Ascending aorta (tissue), 2 donors: ENCODE data around the gene NID2. TPM values are rescaled to one million over a fixed set of nuclear protein-coding genes. Genes with fewer than 3 reads are reported as not detected.

Experiments used
- DNase-seq, 2 donors: peaks; one replicate each; pipeline ENCODE4 v3.0.0-alpha.2; 2019; ENCODE audit warnings: low spot score in 2 of 2
- H3K27ac ChIP-seq, 2 donors: fragments of 200-600 bp; sonication (generic); one replicate each; pipeline ENCODE4 v1.5.1; 2016 to 2017; ENCODE audit warnings: mild to moderate bottlenecking in 1 of 2
- H3K27me3 ChIP-seq: fragments of 200-600 bp; sonication (generic); one replicate; pipeline ENCODE4 v1.5.1; 2017
- H3K36me3 ChIP-seq, 2 donors: fragments of 200-600 bp; sonication (generic); one replicate each; pipeline ENCODE4 v1.5.1; 2016
- H3K4me1 ChIP-seq, 2 donors: fragments of 200-600 bp; sonication (generic); one replicate each; pipeline ENCODE4 v1.5.1; 2016 to 2017; ENCODE audit warnings: mild to moderate bottlenecking in 1 of 2
- H3K4me3 ChIP-seq, 2 donors: fragments of 200-600 bp; sonication (generic); one replicate each; pipeline ENCODE4 v1.5.1; 2016 to 2017; ENCODE audit warnings: mild to moderate bottlenecking in 1 of 2
- H3K9me3 ChIP-seq, 2 donors: fragments of 200-600 bp; sonication (generic); one replicate each; pipeline ENCODE4 v1.5.1; 2016
- CTCF ChIP-seq, 3 experiments: fragments of 200-600 bp in 2 of 3; fragments of 450-650 bp in 1 of 3; sonication (generic) in 2 of 3; IDR thresholded peaks; one replicate each; pipeline ENCODE4 v1.5.1; 2016 to 2019; ENCODE audit warnings: antibody characterized with exemption in 3 of 3, mild to moderate bottlenecking in 1 of 3, moderate library complexity in 1 of 3
- intact Hi-C: fragments of 100-400 bp; cut with DNase I; formaldehyde crosslinking; loops from one replicate; pipeline ENCODE4 v1.15.1; 2023
- total RNA-seq: library from RNA; depleted of rRNA; stranded (reverse); fragments of >200 nt; gene quantifications from one replicate; pipeline ENCODE4 v1.1.0, GENCODE V29; 2016

The NID2 gene
- total RNA-seq, 1 donor from 2014 or later = 12.2 TPM

GRCh38 chr14:52032204-52032801 lies 36.6 kb downstream of the NID2 start:
- Histone ChIP-seq H3K27me3 (no peaks in the 10 kb centered on the region), H3K27ac (peak overlapping the region; percentile 41 to 68), H3K4me3 (peak overlapping the region in 1 of 2 donors; percentile 3), H3K4me1 (peaks cover 0 to 11% of the 10 kb centered on the region in 2 donors), H3K9me3 (no peaks in the 10 kb centered on the region), H3K36me3 (peaks cover 0 to 4% of the 10 kb centered on the region in 2 donors)
- DNase-seq = peak in 1 of 2 donors; percentile 19
- TF ChIP-seq CTCF (IDR thresholded peaks at IDR 0.05) = no peak
- intact Hi-C loops = loop anchor here (2.0 to 5.0 kb wide), 2 partner anchors 35 to 44 kb away; partner anchors contain the start of genes NID2 and RTRAF

DNA sequence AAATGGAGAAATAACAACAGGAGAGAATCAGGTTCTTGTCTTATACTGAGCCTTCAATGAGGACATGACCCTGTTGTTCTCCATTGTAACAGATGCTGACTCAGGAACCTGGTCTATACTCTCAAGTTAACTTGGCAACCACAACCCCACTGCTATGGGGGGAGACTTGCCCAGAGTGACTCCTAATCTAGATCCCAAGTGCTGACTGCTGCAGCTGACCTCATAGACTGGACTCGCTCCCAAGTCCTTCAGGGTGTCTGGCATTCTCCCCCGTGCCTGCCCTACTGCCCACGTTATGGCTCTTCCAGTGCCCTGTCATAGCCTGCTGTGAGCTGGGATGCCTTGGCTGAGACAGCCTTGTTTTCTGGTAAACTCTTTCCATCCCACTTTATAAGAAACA lies 37.1 kb downstream of the NID2 start:
- H3K27ac ChIP-seq = peak overlapping the region; percentile 41 to 68
- H3K4me3 ChIP-seq = peak overlapping the region in 1 of 2 donors; percentile 3
- DNase-seq = peak; percentile 53 to 90
- intact Hi-C loops = loop anchor here (2.0 to 5.0 kb wide), 2 partner anchors 36 to 43 kb away; partner anchors contain the start of genes NID2 and RTRAF
- H3K27me3 ChIP-seq = no peaks in the 10 kb centered on the region
- TF ChIP-seq CTCF (IDR thresholded peaks at IDR 0.05) = no peak
- H3K36me3 ChIP-seq = no peaks in the 10 kb centered on the region
- H3K4me1 ChIP-seq = peaks cover 0 to 11% of the 10 kb centered on the region in 2 donors
- no peaks in the 10 kb centered on the region for H3K9me3 ChIP-seq

DNA sequence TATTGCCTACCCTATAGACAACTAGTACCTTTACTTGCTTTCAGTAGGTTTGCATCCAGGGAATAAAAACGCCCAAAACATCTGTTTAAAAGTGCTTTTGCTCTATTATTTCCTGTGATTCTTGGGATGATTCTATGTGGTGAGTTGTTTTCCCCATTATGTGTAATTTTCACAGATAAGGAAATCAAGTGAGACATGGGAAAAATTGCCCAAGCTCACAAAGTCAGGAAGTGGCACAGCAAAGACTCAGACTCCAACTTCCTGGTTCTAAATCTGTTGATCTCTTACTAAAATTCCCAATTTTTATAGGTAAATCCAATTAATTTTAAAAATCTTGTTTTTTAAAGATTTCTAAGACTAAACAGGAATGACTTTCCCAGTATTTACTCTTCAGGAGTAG lies 39.0 kb downstream of the NID2 start:
- Histone ChIP-seq H3K36me3 (no peaks in the 10 kb centered on the region), H3K27me3 (no peaks in the 10 kb centered on the region), H3K27ac (no peak overlapping the region), H3K9me3 (no peaks in the 10 kb centered on the region), H3K4me3 (no peak overlapping the region), H3K4me1 (peaks cover 0 to 18% of the 10 kb centered on the region in 2 donors)
- intact Hi-C loops = loop anchor here (5.0 kb wide), 1 partner anchor 37 kb away; the partner anchor contains the start of gene NID2
- TF ChIP-seq CTCF (IDR thresholded peaks at IDR 0.05) = no peak
- DNase-seq = no peak

GRCh38 chr14:52026901-52027300 lies 42.0 kb downstream of the NID2 start:
- Histone ChIP-seq H3K27ac (no peak overlapping the region), H3K4me3 (no peak overlapping the region), H3K9me3 (no peaks in the 10 kb centered on the region), H3K36me3 (no peaks in the 10 kb centered on the region), H3K4me1 (peaks cover 0 to 12% of the 10 kb centered on the region in 2 donors), H3K27me3 (no peaks in the 10 kb centered on the region)
- no peak for TF ChIP-seq CTCF (IDR thresholded peaks at IDR 0.05)
- DNase-seq = no peak
- intact Hi-C loops = no loop called here

DNA sequence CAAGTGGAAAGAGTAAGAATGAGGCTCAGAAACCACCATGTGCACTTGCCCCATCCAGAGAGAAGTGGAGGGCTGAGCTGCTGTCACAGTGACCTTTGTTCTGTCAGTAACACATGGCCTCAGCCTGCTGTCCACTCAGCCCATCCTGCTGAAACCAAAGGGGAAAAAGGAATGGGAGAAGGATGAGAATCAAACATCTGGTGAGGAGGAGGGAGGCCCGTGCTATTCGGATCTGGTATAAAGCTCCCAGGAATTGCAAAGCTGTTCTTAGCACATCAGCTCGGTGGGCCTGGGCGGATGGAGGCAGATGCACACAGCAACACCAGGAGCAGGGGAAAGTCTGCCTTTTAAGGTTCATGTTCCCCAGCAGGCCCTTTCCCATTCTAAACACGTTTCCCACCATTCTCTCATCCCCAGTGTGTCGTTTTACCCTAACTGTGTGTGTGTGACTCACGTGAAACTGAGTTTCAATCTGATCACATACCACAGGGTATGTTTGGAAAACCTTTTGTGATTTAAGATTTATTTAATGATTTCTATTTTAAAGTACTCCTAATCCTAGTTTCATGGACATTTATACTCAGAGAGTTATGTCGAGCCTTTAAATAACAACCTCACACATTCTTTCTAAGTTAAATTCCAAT lies 42.7 kb downstream of the NID2 start:
- H3K4me1 ChIP-seq = peaks cover 0 to 7% of the 10 kb centered on the region in 2 donors
- H3K4me3 ChIP-seq = no peak overlapping the region
- peak overlapping the region; percentile 11 to 33 for H3K27ac ChIP-seq
- DNase-seq = no peak
- H3K9me3 ChIP-seq = no peaks in the 10 kb centered on the region
- H3K36me3 ChIP-seq = no peaks in the 10 kb centered on the region
- no peak for TF ChIP-seq CTCF (IDR thresholded peaks at IDR 0.05)
- intact Hi-C loops = no loop called here
- H3K27me3 ChIP-seq = no peaks in the 10 kb centered on the region
